ENCODE results near the gene AKAP11.

- TF ChIP-seq CTCF (conservative IDR thresholded peaks at IDR 0.05; ENCODE audit: low read depth in 2 of 2) (peak in 1 of 2 experiments; percentile 35; a peak in 2 of 4 replicates), EZH2 (IDR thresholded peaks at IDR 0.05; ENCODE audit: low read depth, unreplicated experiment) (no peak), POLR2AphosphoS5 (IDR thresholded peaks at IDR 0.05; ENCODE audit: low read depth) (no peak), REST (IDR thresholded peaks at IDR 0.05; ENCODE audit: unreplicated experiment) (no peak), EZH2phosphoT487 (IDR thresholded peaks at IDR 0.05; ENCODE audit: unreplicated experiment) (no peak), ETS1 (IDR thresholded peaks at IDR 0.05) (no peak), JUNB (IDR thresholded peaks at IDR 0.05; ENCODE audit: unreplicated experiment) (no peak)
These were observed 92.1 kb downstream of the AKAP11 start for GRCh38 chr13:42363941-42364612.
